Fibroblast of pulmonary artery (primary cell): Measurements from ENCODE around the gene TES.
A peak's percentile ranks its signal among the peaks of the same experiment; 100 is the strongest.
"Not testable (repeated sequence)": the region's sequence is repeated elsewhere in the genome, so short reads cannot be mapped to it uniquely, and the experiment has no call there.

Source experiments
- DNase-seq: peaks from one replicate; pipeline ENCODE4 v3.0.0-alpha.2; 2010; ENCODE audit warnings: low read depth
- H3K4me3 ChIP-seq: replicated peaks from 2 replicates; pipeline ENCODE4 v1.5.1; 2011; ENCODE audit warnings: low read depth, mild to moderate bottlenecking, control low read depth, low read length, moderate library complexity
- CTCF ChIP-seq: IDR thresholded peaks from 2 replicates; pipeline ENCODE4 v1.5.1; 2011; ENCODE audit warnings: mild to moderate bottlenecking, control low read depth, low read length, inconsistent platforms; ENCODE audit errors: missing control alignments

TES gene

GRCh38 chr7:116166156-116166555, 44.2 kb upstream of the TES start:
- H3K4me3 ChIP-seq = no peak overlapping the region
- no peak for TF ChIP-seq CTCF
- no peak for DNase-seq

GRCh38 chr7:116167177-116167576, 43.2 kb upstream of the TES start:
- DNase-seq = no peak
- TF ChIP-seq CTCF = peak; percentile 13

GRCh38 chr7:116169060-116169459, 41.3 kb upstream of the TES start:
- peak; percentile 47 for DNase-seq
- TF ChIP-seq CTCF = no peak
- no peak overlapping the region for H3K4me3 ChIP-seq

More at GRCh38 chr7:116167177-116167576, 43.2 kb upstream of the TES start:
- H3K4me3 ChIP-seq = no peak overlapping the region

- no peak overlapping the region for H3K4me3 ChIP-seq
- no peak for DNase-seq
- TF ChIP-seq CTCF = no peak
Measured at GRCh38 chr7:116170180-116170579, 40.2 kb upstream of the TES start.

- peak; percentile 47 for DNase-seq
- H3K4me3 ChIP-seq = no peak overlapping the region
- no peak for TF ChIP-seq CTCF
Measured at GRCh38 chr7:116171094-116171493, 39.2 kb upstream of the TES start.

- DNase-seq = no peak
- no peak overlapping the region for H3K4me3 ChIP-seq
- TF ChIP-seq CTCF = no peak
Measured at GRCh38 chr7:116172353-116172752, 38.0 kb upstream of the TES start.

GRCh38 chr7:116173051-116174028, 37.0 kb upstream of the TES start:
- no peak overlapping the region for H3K4me3 ChIP-seq
- TF ChIP-seq CTCF = peak; percentile 43
- DNase-seq = peak; percentile 83

- not testable (repeated sequence) for DNase-seq, H3K4me3 ChIP-seq
Measured at GRCh38 chr7:116175095-116175494, 35.2 kb upstream of the TES start.
